IPS-18c (cell line): ENCODE measurements around the gene KCNMA1.

ENCODE experiments used
- H3K4me3 ChIP-seq: 2 replicates; pipeline ENCODE4 v1.7.0; 2013; ENCODE audit warnings: low read depth, mild to moderate bottlenecking, low read length, moderate library complexity; ENCODE audit not compliant: insufficient read depth
- H3K9me3 ChIP-seq: one replicate; pipeline ENCODE4 v1.6.1; 2013; ENCODE audit warnings: mild to moderate bottlenecking, low read length, moderate library complexity; ENCODE audit not compliant: control insufficient read depth, insufficient read depth

Gene KCNMA1

GRCh38 chr10:77305650-77306632, 331.7 kb downstream of the KCNMA1 start:
- Histone ChIP-seq H3K4me3 (no peak overlapping the region), H3K9me3 (no peaks in the 10 kb centered on the region)

DNA sequence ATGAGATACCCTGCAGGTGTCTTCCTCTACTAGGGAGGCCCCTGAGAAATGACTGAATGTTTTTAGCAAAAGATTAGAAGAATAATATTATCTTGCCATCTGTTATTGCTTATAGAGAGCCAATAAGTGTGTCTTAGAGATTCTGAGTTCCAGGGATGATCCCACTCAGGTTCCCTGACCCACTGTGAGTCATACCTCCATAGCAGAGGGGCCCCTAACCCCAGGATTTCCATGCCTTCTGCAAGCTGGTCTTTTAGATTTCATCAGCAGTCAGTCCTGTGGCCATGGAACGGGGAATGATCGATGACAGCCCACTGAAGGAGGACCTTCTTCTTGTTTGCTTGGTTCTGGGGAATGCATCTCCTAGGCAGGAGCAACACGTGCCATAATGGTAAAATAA, 333.4 kb downstream of the KCNMA1 start:
- no peak overlapping the region for H3K4me3 ChIP-seq
- no peaks in the 10 kb centered on the region for H3K9me3 ChIP-seq

- H3K4me3 ChIP-seq, result no peak overlapping the region
- no peaks in the 10 kb centered on the region for H3K9me3 ChIP-seq
Measured at GRCh38 chr10:77301305-77301730, 336.3 kb downstream of the KCNMA1 start.

DNA sequence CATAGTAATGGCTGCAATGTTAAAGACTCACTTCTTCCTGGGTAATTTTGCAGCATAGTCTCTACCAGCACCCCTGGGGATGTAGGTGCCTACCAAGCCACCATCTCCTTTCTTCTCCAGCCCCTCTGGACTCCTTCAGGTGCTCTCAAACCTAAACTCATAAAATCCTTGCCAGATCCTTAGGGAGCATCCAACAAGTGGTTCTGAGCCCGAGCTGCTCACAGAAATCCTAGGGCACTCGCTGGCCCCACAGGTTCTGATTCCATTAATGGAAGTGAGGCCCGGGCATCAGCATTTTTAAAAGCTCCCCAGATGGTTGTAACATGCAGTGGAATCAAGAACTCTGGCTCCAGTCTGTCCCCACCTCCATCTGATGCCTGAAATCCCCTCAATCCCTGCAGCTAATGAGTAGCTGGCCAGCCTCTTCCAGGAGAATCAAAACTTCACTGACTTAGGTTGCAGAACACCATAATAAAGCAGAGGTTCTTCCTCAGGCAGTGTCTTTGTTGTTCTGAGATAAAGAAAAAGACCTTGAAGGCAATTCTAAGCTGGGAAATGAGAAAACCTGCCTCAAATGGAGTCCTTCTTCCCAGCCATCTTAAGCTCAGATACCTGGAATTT, 336.8 kb downstream of the KCNMA1 start:
- Histone ChIP-seq H3K4me3 (no peak overlapping the region), H3K9me3 (no peaks in the 10 kb centered on the region)

DNA sequence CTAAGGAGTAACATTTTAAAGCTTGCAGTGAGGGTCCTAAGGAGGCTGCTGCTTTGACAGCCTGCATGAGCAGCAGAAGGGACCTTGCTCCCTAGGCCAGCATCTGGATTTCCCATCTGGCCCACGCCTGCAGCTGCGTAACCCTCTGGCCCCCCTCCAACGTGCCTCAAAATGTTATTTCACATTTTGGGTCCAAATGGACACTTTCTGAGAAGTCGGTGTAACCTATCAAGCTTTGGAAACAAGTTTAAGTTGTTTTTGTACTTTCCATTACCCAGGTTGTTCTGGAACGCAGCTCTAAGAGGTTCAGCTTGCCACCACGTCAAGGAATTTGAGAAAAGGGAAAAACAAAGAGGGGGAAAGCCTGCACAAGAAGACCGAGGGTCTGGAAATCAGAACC, 338.3 kb downstream of the KCNMA1 start:
- no peak overlapping the region for H3K4me3 ChIP-seq
- no peaks in the 10 kb centered on the region for H3K9me3 ChIP-seq

DNA sequence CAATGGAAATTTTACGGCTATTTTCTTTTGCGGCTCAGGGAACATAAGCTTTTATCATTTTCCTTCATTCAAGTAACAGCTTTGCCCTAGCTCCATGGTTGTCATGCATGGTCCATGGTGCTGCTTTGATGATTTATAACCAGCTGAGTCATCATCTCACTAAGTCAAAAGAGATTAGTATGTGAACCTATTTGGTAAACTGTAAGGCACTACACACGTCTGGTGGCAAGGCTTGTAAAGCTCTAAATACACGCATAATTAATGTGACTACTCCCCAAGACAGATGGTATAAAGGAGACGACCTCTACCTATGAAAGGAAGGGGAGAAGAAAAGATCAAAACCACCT, 340.2 kb downstream of the KCNMA1 start:
- no peaks in the 10 kb centered on the region for H3K9me3 ChIP-seq

DNA sequence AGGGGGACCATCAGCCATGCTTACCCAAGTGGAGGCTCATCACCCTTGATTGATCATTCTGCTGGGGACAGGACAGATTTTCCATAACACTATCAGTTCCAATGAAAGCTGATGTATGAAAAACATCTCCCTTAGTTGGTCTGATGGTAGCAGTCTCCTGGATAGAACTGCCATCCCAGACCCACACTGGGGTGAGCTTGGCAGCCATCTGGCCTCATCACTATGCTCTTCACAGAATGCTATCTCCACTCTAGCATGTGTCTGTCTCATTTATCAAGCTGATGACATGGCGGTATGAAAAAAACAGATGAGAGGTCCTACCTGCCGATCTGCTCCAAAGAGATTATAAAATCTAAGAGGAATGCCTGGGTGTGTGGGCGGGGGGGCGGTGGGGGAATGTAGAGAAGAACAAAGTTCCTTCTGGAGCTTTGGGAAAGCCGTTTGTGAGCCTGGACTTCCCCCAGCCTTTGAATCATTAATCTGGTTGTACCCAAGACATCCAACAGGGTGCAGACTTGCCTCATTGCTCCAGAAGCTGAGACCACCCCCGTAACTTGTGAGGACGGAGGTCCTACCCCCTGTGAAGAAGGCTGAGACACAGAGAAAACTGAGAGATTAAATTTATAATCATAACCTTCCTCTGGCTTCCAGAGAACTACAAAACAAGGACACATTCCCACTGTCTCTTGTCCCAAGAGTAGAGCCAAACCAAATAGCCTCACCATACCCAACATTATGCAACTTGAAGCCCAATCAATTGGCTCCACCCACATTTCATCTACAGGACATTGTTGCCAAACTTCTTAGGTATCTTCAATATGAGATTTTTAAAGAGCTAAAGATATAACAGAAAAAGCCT, 340.8 kb downstream of the KCNMA1 start:
- H3K4me3 ChIP-seq, result no peak overlapping the region
- H3K9me3 ChIP-seq, result no peaks in the 10 kb centered on the region

More for the DNA sequence above, 340.2 kb downstream of the KCNMA1 start:
- H3K4me3 ChIP-seq, result no peak overlapping the region

DNA sequence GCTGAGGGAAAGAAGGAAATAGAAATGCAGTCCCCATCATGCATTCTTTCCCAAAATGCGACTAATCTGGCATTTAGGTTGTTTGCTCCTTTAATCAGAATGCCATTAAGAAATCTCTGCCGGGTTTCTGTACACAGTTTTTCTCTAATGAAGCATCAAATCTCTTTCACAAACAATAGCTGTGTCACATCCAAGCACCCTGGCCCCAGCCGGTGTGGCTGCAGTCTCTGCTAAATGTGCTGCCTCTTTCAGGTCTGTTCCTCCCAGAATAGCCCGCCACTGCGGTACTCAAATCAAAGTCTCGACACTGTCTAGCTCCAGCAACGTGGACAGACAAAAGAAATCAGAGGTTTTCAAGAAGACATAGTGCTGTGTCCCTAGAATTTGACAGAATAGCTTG, 343.8 kb downstream of the KCNMA1 start:
- peaks cover 3% of the 10 kb centered on the region for H3K9me3 ChIP-seq
- no peak overlapping the region for H3K4me3 ChIP-seq

- peaks cover 3% of the 10 kb centered on the region for H3K9me3 ChIP-seq
- no peak overlapping the region for H3K4me3 ChIP-seq
Measured at GRCh38 chr10:77293347-77293746, 344.3 kb downstream of the KCNMA1 start.

DNA sequence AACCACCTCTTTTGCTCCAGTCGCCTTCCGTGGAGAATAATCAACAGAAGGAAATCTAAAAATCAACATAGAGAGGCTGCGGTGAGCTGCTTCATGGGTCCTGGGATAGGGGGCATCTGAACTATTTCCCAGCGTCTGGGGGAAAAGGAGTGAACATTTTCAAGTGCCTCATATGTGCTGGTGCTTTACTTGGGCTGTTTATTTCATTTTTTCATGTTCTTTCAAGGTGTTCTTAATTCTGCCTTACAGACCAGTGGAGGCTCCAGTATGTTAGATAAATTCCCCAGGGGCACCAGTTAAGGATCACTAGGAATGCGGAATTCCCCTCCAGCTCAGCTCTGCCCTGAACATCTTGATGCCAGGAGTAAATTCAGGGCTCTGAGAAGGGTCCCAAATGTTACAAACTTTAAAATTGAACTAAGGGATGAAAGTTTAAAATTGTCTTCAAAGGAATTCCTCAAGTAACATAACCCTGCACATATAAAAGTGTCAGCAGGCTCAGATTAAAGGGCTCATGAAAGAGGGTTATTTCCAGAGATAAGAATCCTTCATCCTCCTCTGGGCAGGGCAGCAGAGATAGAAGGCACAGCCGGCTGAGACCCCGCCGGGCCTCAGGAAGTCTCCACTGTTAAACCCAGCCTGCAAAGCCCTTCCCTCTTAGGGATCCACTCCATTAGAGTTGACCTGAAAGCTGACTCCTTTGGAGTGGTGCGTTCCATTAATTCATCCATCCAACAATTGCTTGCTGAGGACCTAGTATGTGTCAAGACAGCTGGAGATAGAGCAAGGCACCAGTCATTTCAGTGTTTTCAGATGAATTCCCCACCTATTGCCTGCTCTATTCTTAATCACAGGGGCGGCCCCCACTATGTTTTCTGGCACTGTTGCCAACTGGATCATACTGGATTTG, 345.8 kb downstream of the KCNMA1 start:
- H3K4me3 ChIP-seq, result no peak overlapping the region

DNA sequence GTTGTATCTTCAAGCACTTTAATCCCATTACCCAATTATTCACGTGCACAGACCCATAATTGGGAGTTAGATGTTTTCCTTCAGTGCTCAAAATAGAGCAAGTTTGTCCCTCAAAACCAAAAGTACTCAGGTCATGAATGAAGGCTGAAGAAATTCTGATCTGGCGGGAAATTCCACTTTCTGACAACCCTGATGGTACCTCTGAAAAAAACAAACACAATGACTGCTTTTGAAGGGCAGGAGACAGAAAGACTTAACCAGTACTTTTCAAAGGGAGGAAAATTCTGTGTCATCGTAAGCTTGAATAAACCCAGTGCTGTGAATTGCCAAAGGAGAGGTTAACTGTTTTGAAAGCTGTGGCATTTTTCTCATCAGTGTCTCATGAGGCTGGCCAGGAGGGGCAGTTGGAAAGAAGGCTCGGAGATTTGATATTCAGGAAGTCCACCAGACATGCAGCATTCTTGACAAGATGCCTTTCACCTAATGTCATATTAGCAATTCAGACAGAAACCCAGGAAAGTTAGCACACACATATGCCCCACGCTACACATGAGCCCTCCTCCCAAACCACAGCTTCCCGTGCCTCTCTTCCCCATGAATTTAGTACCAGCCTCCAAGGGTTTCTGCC, 347.0 kb downstream of the KCNMA1 start:
- Histone ChIP-seq H3K4me3 (no peak overlapping the region), H3K9me3 (peaks cover 3% of the 10 kb centered on the region)

More for the DNA sequence above, 345.8 kb downstream of the KCNMA1 start:
- peaks cover 3% of the 10 kb centered on the region for H3K9me3 ChIP-seq

DNA sequence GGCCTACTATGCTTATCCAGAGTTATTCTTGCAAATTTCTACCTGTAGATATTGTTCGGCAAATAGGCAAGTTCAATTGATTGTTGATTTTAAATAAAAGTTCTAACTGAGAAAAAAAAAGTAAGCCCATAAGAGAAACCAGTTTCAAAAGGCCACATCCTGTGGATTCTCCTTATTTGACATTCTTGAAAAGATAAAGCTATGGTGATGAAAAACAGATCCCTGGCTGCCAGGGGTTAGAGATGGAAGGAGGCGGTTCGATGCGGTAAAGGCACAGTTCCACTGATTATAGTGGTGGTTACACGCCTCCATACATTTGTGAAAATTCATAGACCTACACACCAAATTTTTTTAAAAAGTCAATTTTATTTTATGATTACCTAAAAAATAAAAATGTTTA, 347.8 kb downstream of the KCNMA1 start:
- Histone ChIP-seq H3K4me3 (no peak overlapping the region), H3K9me3 (peaks cover 3% of the 10 kb centered on the region)

DNA sequence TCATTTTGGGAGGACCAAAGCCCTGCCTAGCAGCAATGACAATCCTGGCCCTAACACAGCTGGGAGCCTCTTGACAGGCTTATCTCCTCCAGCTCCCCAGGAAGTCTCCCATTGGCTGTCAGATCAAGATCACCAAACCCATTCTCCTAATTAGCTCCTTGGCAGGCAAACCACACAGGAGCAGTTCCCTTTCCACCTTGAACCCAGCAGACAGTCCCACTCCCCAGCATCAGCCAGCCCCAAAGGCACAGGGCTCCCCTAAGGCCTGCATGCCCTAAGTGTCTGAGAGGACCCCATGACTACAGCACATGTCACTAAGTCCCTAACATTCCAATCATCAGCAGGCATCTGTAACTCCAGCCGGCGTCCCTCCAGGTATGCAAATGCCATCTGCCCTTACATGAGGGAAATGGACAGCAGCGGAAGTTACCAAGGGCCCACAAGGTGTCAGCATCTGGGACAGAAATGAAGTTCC, 348.5 kb downstream of the KCNMA1 start:
- peaks cover 3% of the 10 kb centered on the region for H3K9me3 ChIP-seq
- H3K4me3 ChIP-seq, result no peak overlapping the region

- Histone ChIP-seq H3K4me3 (no peak overlapping the region), H3K9me3 (peaks cover 3% of the 10 kb centered on the region)
Measured at GRCh38 chr10:77287647-77288120, 349.9 kb downstream of the KCNMA1 start.

GRCh38 chr10:77286531-77287508, 350.8 kb downstream of the KCNMA1 start:
- no peak overlapping the region for H3K4me3 ChIP-seq
- H3K9me3 ChIP-seq, result peaks cover 3% of the 10 kb centered on the region
